ENCODE results near the gene KLHL29.

The KLHL29 gene

GRCh38 chr2:23530206-23530908, 145.4 kb downstream of the KLHL29 start:
- ATAC-seq (replicated peaks) (no peak), DNase-seq (no peak)
- Mint-ChIP-seq H3K4me3 (no peak overlapping the region), H3K27ac (no peak overlapping the region), H3K36me3 (no peaks in the 10 kb centered on the region), H3K4me1 (peaks cover 6 to 14% of the 10 kb centered on the region in 2 donors), H3K9me3 (no peaks in the 10 kb centered on the region), H3K27me3 (peaks cover 0 to 7% of the 10 kb centered on the region in 2 donors)

- Mint-ChIP-seq H3K4me1 (peaks cover 6 to 14% of the 10 kb centered on the region in 2 donors), H3K27me3 (peaks cover 0 to 5% of the 10 kb centered on the region in 2 donors), H3K4me3 (no peak overlapping the region), H3K9me3 (no peaks in the 10 kb centered on the region), H3K27ac (no peak overlapping the region), H3K36me3 (no peaks in the 10 kb centered on the region)
- DNase-seq (no peak), ATAC-seq (replicated peaks) (no peak)
Observed at GRCh38 chr2:23530909-23531276, 145.9 kb downstream of the KLHL29 start.

- no peak overlapping the region for H3K27ac Mint-ChIP-seq
- no peaks in the 10 kb centered on the region for H3K36me3 Mint-ChIP-seq
- no peak overlapping the region for H3K4me3 Mint-ChIP-seq
- DNase-seq = no peak
- H3K4me1 Mint-ChIP-seq = peaks cover 4 to 14% of the 10 kb centered on the region in 2 donors
- H3K27me3 Mint-ChIP-seq = peaks cover 0 to under 1% of the 10 kb centered on the region in 2 donors
- H3K9me3 Mint-ChIP-seq = no peaks in the 10 kb centered on the region
- ATAC-seq (replicated peaks) = no peak
Observed at GRCh38 chr2:23531280-23531679, 146.3 kb downstream of the KLHL29 start.

- Mint-ChIP-seq H3K36me3 (no peaks in the 10 kb centered on the region), H3K4me3 (no peak overlapping the region), H3K27me3 (no peaks in the 10 kb centered on the region), H3K27ac (no peak overlapping the region), H3K9me3 (no peaks in the 10 kb centered on the region), H3K4me1 (peaks cover 4 to 14% of the 10 kb centered on the region in 2 donors)
- DNase-seq (no peak), ATAC-seq (replicated peaks) (no peak)
Observed at GRCh38 chr2:23531881-23532280, 146.9 kb downstream of the KLHL29 start.

GRCh38 chr2:23532391-23533337, 147.7 kb downstream of the KLHL29 start:
- Mint-ChIP-seq H3K4me1 (peaks cover 4 to 14% of the 10 kb centered on the region in 2 donors), H3K27me3 (no peaks in the 10 kb centered on the region), H3K9me3 (no peaks in the 10 kb centered on the region), H3K4me3 (peak overlapping the region; percentile 80 to 82), H3K27ac (peak overlapping the region; percentile 96), H3K36me3 (no peaks in the 10 kb centered on the region)
- peak; percentile 48 to 60 for ATAC-seq (replicated peaks)
- DNase-seq = no peak

GRCh38 chr2:23533338-23533695, 148.3 kb downstream of the KLHL29 start:
- H3K27ac Mint-ChIP-seq = no peak overlapping the region
- H3K36me3 Mint-ChIP-seq = no peaks in the 10 kb centered on the region
- H3K27me3 Mint-ChIP-seq = no peaks in the 10 kb centered on the region
- ATAC-seq (replicated peaks) (no peak), DNase-seq (no peak)
- peak overlapping the region in 1 of 2 donors; percentile 82 for H3K4me3 Mint-ChIP-seq
- no peaks in the 10 kb centered on the region for H3K9me3 Mint-ChIP-seq
- peaks cover 4 to 14% of the 10 kb centered on the region in 2 donors for H3K4me1 Mint-ChIP-seq

GRCh38 chr2:23534771-23535170, 149.8 kb downstream of the KLHL29 start:
- DNase-seq (no peak), ATAC-seq (replicated peaks) (no peak)
- Mint-ChIP-seq H3K4me3 (no peak overlapping the region), H3K27ac (no peak overlapping the region), H3K4me1 (peaks cover 4 to 14% of the 10 kb centered on the region in 2 donors), H3K27me3 (peaks cover 0 to 4% of the 10 kb centered on the region in 2 donors), H3K9me3 (no peaks in the 10 kb centered on the region), H3K36me3 (no peaks in the 10 kb centered on the region)

- DNase-seq (no peak), ATAC-seq (replicated peaks) (no peak)
- Mint-ChIP-seq H3K4me1 (peaks cover 4 to 14% of the 10 kb centered on the region in 2 donors), H3K9me3 (no peaks in the 10 kb centered on the region), H3K27me3 (peaks cover 4 to 6% of the 10 kb centered on the region in 2 donors), H3K4me3 (no peak overlapping the region), H3K27ac (no peak overlapping the region), H3K36me3 (no peaks in the 10 kb centered on the region)
Observed at GRCh38 chr2:23536326-23536725, 151.3 kb downstream of the KLHL29 start.

- ATAC-seq (replicated peaks) (no peak), DNase-seq (no peak)
- peaks cover 4 to 6% of the 10 kb centered on the region in 2 donors for H3K27me3 Mint-ChIP-seq
- H3K27ac Mint-ChIP-seq = no peak overlapping the region
- H3K9me3 Mint-ChIP-seq = no peaks in the 10 kb centered on the region
- H3K36me3 Mint-ChIP-seq = no peaks in the 10 kb centered on the region
- peaks cover 0 to 5% of the 10 kb centered on the region in 2 donors for H3K4me1 Mint-ChIP-seq
- no peak overlapping the region for H3K4me3 Mint-ChIP-seq
Observed at GRCh38 chr2:23537991-23538390, 153.0 kb downstream of the KLHL29 start.

- ATAC-seq (replicated peaks) = no peak
- H3K9me3 Mint-ChIP-seq = no peaks in the 10 kb centered on the region
- H3K27ac Mint-ChIP-seq = no peak overlapping the region
- no peaks in the 10 kb centered on the region for H3K4me1 Mint-ChIP-seq
- H3K36me3 Mint-ChIP-seq = no peaks in the 10 kb centered on the region
- no peak for DNase-seq
- peaks cover 4 to 6% of the 10 kb centered on the region in 2 donors for H3K27me3 Mint-ChIP-seq
- no peak overlapping the region for H3K4me3 Mint-ChIP-seq
Observed at GRCh38 chr2:23538566-23538965, 153.6 kb downstream of the KLHL29 start.

GRCh38 chr2:23540804-23541360, 155.9 kb downstream of the KLHL29 start:
- H3K27ac Mint-ChIP-seq = no peak overlapping the region

GRCh38 chr2:23541503-23542229, 156.7 kb downstream of the KLHL29 start:
- Mint-ChIP-seq H3K27ac (no peak overlapping the region), H3K27me3 (peaks cover 9 to 17% of the 10 kb centered on the region in 2 donors), H3K4me1 (no peaks in the 10 kb centered on the region), H3K36me3 (no peaks in the 10 kb centered on the region), H3K4me3 (no peak overlapping the region), H3K9me3 (no peaks in the 10 kb centered on the region)
- ATAC-seq (replicated peaks) = no peak
- no peak for DNase-seq

More at GRCh38 chr2:23540804-23541360, 155.9 kb downstream of the KLHL29 start:
- Mint-ChIP-seq H3K9me3 (no peaks in the 10 kb centered on the region), H3K36me3 (no peaks in the 10 kb centered on the region), H3K27me3 (peaks cover 4 to 17% of the 10 kb centered on the region in 2 donors), H3K4me1 (no peaks in the 10 kb centered on the region), H3K4me3 (no peak overlapping the region)
- DNase-seq = no peak
- ATAC-seq (replicated peaks) = no peak

- H3K27ac Mint-ChIP-seq = no peak overlapping the region
- DNase-seq = no peak
- no peaks in the 10 kb centered on the region for H3K4me1 Mint-ChIP-seq
- ATAC-seq (replicated peaks) = no peak
- H3K36me3 Mint-ChIP-seq = no peaks in the 10 kb centered on the region
- H3K27me3 Mint-ChIP-seq = peaks cover 12 to 17% of the 10 kb centered on the region in 2 donors
- no peaks in the 10 kb centered on the region for H3K9me3 Mint-ChIP-seq
- H3K4me3 Mint-ChIP-seq = no peak overlapping the region
Observed at GRCh38 chr2:23542230-23542789, 157.3 kb downstream of the KLHL29 start.

- H3K36me3 Mint-ChIP-seq = no peaks in the 10 kb centered on the region
- no peak overlapping the region for H3K27ac Mint-ChIP-seq
- no peaks in the 10 kb centered on the region for H3K9me3 Mint-ChIP-seq
- H3K4me3 Mint-ChIP-seq = no peak overlapping the region
- H3K27me3 Mint-ChIP-seq = peaks cover 12 to 17% of the 10 kb centered on the region in 2 donors
- DNase-seq (no peak), ATAC-seq (replicated peaks) (no peak)
- no peaks in the 10 kb centered on the region for H3K4me1 Mint-ChIP-seq
Observed at GRCh38 chr2:23543302-23543701, 158.3 kb downstream of the KLHL29 start.

Data from stimulated activated naive B cell treated with anti-CD40 and anti-IgM and Interleukin-4, amounts not matched to agents 10 μg/mL and 1 μg/mL and 100 μg/mL, for 72 hours (primary cell).